Astrocyte of the spinal cord (primary cell): ENCODE results near the gene SLC12A8.
A peak's percentile ranks its signal among the peaks of the same experiment; 100 is the strongest.

Experiments
- DNase-seq: peaks from one replicate; pipeline ENCODE4 v3.0.0; 2011; ENCODE audit warnings: low read depth, low spot score
- H3K4me3 ChIP-seq: 2 replicates; pipeline ENCODE4 v1.5.1; 2011; ENCODE audit warnings: low read depth, mild to moderate bottlenecking, low read length, moderate library complexity
- in situ Hi-C: cut with HindIII; loops from 2 replicates; pipeline ENCODE4 v1.10.0; 2017; ENCODE audit warnings: low sequenced_read_pairs
- TF ChIP-seq, protein P1 (sequence below): IDR thresholded peaks from 2 replicates; pipeline ENCODE4 v1.5.1; 2012; ENCODE audit warnings: low read depth, mild to moderate bottlenecking, low read length, inconsistent platforms

SLC12A8 gene

DNA sequence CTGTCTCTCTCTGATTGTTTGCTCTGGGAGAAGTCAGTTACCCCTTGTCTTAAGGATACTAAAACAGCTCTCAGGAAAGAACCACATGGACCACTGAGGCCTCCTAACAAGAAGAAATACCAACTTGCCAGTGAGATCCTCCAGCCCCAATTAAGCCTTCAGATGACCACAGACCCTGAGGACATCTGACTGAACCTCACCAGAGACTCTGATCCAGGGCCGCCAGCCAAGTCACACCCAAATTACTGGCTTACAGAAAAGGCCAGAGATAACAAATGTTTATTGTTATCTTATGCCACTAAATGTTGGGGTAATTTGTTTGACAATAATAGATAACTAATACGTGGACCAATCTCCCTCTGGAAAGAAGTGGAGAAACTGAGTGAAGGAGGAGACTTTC is 40.2 kb downstream of the SLC12A8 start:
- in situ Hi-C loops: no loop called here
- no peak for DNase-seq
- TF ChIP-seq, protein P1, sequence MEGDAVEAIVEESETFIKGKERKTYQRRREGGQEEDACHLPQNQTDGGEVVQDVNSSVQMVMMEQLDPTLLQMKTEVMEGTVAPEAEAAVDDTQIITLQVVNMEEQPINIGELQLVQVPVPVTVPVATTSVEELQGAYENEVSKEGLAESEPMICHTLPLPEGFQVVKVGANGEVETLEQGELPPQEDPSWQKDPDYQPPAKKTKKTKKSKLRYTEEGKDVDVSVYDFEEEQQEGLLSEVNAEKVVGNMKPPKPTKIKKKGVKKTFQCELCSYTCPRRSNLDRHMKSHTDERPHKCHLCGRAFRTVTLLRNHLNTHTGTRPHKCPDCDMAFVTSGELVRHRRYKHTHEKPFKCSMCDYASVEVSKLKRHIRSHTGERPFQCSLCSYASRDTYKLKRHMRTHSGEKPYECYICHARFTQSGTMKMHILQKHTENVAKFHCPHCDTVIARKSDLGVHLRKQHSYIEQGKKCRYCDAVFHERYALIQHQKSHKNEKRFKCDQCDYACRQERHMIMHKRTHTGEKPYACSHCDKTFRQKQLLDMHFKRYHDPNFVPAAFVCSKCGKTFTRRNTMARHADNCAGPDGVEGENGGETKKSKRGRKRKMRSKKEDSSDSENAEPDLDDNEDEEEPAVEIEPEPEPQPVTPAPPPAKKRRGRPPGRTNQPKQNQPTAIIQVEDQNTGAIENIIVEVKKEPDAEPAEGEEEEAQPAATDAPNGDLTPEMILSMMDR: no peak
- no peak overlapping the region for H3K4me3 ChIP-seq

DNA sequence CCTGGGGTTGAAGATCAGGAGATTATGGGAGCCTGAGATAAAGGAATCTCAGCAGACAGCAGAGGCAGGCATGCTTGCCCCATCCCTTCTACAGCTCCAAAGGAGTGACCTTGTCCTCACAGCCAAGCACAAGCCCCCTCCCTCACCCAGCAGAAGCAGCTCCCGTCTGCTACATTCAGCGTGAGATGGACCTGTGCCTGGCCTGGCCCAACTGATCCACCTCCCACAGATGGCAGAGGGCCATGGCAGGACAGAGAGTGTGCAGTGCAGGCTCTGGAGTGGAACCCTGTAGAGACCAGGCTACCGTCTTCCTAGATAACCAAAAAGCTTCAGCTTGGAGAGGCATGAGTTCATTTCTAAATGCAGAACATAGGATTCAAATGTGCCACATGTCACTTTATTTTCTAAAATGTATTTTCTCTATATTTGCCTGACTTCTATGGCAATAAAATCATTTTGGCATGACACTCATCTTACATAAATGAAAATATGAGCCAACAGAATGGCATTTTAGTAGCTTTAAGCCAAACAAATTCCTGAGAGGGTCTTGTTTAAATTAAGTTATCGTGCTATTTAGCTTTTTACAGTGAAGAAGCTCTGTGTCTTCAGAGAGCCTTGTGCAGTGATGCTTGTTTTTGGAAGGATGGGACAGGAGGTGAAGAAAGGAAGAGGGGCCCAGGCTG is 43.7 kb downstream of the SLC12A8 start:
- TF ChIP-seq, protein P1: no peak
- in situ Hi-C loops: no loop called here
- H3K4me3 ChIP-seq: no peak overlapping the region
- no peak for DNase-seq

GRCh38 chr3:125166599-125167136 is 45.9 kb downstream of the SLC12A8 start:
- in situ Hi-C loops: no loop called here
- TF ChIP-seq, protein P1: no peak
- no peak for DNase-seq
- no peak overlapping the region for H3K4me3 ChIP-seq

GRCh38 chr3:125165948-125166553 is 46.5 kb downstream of the SLC12A8 start:
- no peak overlapping the region for H3K4me3 ChIP-seq
- DNase-seq: no peak
- in situ Hi-C loops: no loop called here
- TF ChIP-seq, protein P1: no peak

GRCh38 chr3:125165189-125165947 is 47.2 kb downstream of the SLC12A8 start:
- TF ChIP-seq, protein P1: peak; percentile 90
- H3K4me3 ChIP-seq: no peak overlapping the region
- in situ Hi-C loops: no loop called here
- DNase-seq: peak; percentile 46

DNA sequence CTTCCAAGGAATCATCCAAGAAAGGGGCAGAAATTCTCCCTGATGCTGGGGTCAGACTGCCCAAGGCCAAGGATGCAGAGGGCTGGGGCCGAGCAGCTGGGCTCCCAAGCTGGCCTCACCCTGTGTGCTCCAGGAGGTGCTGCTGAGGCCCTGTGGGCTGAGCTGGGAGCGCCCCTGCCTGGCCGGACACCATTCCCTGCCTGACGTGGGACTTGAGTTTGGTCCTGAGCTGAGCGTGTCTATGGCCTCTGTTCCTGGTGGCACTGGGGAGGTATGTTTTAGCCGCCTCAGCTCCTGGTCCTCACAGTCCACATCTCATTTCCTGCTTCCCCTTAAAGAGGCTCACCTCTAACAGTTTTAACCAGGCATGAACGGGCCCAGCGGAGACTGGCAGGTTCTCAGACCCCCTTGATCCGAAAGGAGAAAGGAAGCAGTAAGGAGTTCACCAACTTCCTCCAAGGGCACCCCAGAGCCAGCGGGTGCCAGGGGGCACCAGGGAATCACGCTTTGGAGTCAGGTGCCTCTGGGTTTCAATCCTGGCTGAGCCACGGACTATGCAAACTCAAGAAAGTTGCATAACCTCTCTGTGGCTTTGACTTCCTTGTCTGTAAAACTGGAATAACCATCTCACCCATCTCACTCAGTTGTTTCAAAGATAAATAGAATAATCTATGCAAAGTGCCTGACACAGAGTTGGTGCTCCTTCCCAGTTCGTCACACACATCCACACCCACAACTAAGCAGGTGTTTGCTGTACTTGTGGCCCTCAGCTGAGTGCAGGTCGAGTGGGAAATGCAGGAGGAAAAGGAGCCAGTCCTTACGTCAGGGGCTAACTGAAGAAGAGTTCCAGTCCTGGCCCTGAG is 48.6 kb downstream of the SLC12A8 start:
- in situ Hi-C loops: no loop called here
- TF ChIP-seq, protein P1: peak; percentile 47
- no peak overlapping the region for H3K4me3 ChIP-seq
- no peak for DNase-seq
